HG02623 (cell line): ENCODE results near the gene PGM5.
"Not testable (repeated sequence)": the region's sequence is repeated elsewhere in the genome, so short reads cannot be mapped to it uniquely, and the experiment has no call there.

Source experiments
- ATAC-seq: cut with Tn5 transposase; IDR thresholded peaks from one replicate; pipeline ENCODE4 v1.9.1; 2021; ENCODE audit warnings: moderate library complexity; ENCODE audit not compliant: unreplicated experiment

PGM5 gene

DNA sequence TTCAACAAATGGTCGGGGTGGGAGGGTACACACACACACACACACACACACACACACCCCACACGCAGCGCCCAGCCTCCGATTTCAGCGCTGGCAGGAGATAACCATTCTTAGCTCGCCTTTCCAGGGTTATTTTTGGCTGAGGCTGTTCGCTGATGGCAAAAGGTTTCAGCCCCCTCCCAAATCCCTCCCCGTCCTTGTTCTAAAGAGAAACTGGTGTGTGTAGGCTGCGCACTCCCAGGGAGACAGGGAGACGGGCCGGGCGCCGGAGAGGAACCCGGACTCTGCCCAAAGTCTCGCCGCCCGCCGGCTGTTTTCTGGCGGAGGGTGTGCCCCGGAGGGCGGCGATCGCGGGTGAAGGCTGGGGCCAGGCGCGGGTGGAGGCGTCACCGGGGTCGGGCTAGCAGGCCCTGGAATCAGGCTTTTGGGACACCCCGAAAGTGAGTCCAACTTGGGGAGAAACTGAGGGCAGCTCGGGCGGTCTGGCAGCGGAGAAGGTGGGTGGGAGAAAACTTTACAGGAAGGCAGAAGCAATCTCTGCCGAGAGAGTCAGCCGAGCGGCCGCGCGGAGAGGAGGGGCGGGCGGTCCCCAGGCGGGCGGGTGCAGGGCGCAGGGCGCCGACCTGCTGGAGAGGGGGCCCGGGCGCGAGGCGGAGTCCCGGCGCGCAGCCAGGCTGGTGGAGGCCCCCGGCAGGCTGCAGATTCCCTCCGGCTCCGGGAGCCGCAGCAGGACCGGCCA is at the start of gene PGM5:
TSS of gene PGM5 (plus strand) at position 232 of the 739 bp plus-strand sequence. CDS start 517 bp downstream, outside the sequence.
- ATAC-seq, result peak; percentile 56

DNA sequence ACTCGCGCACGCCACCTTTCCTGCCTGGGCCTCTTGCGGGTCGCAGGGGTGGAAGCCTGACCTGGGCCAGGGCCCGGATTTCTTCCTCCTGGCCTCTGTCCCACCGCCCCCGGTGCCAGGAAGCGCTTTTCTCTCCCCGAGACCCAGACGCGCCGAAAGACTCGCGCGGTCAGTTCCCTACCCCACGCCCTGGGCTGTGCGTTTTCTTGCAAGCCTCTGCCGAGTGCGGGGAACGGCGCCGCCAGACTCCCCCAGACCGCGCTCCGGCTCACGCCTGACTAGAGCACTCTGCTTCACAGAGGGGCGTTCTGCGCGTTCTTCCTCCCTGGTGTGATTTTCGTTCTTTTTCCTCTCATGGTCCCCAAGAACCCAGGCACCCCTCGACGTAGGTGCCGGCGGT is 49.3 kb upstream of the PGM5 start:
- ATAC-seq, result not testable (repeated sequence)

DNA sequence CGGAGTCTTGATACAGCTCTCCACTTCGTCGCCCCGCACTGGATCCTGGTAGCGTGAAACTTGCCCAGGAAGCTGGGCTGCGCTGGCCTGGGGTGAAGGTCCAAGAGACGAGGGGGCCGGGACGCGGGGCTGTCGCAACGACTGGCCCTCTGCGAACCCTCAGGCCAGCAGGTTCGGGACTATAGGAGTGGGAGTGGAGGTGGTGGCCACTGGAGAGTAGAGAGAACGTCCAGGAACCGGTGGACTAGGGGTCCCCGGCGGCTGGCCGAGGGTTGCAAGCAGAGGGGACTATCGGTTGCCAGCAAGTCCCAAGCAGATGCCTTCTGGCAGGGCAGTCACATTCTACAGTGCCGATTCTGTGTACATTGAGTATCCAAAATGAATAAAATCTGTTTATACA is 48.8 kb upstream of the PGM5 start:
- not testable (repeated sequence) for ATAC-seq

DNA sequence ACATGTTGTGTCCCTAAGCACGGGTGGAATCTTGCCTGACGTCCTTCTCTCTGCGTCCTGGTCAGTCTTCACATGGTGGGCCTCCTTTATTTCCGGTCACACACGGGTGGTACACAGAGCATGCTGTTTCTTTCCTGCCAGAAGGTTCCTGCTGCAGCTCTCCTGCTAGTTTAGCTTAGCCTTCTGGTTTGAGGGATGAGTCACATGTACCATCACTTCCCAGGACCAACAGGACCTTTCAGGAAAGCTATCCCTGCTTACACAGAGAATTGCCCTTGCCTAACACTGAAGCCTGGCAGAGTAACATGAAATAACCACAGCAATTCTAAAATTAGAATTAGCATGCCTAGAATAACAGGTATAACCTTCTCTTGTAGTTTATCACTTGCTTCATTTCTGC is 45.2 kb upstream of the PGM5 start:
- ATAC-seq, result not testable (repeated sequence)

DNA sequence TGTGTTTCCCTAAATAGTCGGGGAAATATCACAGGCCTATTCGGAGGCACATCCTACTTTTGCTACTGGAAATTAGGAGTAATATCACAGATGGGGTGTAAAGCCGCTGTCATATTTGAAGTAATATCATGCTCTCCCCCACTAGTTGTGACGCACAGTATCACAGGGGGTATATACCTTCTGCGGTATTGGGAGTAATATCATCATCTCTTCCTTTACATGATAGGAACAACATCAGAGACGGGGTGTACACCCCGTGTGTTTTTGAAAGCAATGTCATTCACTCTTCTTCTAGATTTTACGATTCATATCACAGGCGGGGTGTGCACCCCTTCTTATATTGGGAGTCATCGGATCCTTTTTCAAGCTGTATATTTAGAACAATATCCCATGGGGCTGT is 38.2 kb upstream of the PGM5 start:
- not testable (repeated sequence) for ATAC-seq

DNA sequence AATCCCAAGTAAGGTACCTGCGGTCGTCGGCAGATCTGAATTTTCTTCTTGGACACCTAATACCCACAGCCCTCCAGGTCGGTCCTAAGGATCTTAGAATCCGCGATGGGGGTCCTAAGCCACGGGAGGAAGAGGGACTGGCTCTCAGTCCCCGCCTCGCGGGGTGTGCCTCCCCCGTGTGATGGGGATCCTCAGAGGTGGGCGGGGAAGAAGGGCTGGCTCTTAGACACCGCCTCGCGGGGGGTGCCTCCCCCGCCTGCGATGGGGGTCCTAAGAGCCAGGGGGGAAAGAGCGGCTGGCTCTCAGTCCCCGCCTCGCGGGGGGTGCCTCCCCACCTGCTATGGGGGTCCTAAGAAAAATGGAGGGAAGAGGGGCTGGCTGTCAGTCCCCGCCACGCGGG is 32.7 kb upstream of the PGM5 start:
- ATAC-seq, result not testable (repeated sequence)

DNA sequence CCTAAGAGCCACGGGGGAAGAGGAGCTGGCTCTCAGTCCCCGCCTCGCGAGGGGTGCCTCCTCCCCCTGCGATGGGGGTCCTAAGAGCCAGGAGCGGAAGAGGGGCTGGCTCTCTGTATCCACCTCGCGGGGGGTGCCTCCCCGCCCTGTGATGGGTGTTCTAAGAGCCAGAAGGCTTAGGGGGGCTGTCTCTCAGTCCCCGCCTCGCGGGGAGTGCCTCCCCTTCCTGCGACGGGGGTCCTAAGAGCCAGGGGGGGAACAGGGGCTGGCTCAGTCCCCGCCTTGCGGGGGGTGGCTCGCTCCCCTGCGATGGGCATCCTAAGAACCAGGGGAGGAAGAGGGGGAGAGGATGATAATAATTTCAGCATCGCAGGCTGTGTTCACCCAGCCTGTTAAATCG is 31.9 kb upstream of the PGM5 start:
- ATAC-seq, result not testable (repeated sequence)

DNA sequence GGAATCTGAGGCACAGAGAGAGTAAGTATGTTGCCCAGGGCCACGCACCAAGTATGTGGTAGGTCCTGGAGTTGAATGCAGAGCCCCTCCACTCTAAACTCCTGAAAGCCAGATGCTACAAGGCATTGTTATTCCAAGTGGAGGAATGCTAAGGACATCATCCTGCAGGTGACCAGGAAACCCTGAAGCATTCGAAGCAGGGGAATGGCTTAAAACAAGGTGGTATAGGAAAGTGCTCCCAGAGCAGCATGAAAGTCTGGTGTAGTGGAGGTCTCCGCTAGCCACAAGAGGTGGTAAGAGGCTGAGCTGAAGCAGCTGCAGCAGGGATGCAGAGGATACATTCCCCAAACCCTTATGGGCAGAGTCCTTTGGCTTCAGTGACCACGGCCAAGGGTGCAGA is 27.3 kb upstream of the PGM5 start:
- ATAC-seq, result not testable (repeated sequence)

DNA sequence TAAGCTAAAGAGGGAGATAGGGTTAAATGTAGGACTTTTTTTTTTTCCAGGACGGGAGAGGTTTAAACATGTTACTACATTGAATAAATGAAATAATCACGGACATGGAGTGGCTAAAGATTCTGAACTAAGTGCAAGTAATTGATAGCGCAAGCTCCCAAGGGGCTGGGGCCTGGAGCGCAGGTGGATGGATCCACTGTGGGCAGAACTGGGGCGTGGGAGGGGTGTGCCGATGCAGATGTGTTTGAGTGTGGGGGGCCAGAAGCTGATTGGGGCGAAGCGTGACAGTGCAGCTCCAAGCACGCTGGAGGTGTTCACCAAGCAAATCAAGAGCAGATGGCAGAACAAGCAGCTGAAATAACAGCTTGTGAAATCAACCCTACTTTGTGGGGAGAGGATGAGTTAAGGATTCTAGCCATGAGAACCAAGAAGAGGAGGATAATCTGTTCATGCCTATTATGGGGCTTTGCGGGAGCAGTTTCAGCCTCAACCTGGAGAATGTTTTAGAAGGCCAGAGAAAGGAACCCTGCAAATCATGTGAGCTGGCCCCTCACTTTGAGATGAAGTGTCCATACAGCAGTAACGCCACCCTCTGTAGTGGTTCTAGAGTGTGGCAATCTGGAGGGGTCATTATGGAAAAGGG is 25.8 kb upstream of the PGM5 start:
- ATAC-seq, result not testable (repeated sequence)

DNA sequence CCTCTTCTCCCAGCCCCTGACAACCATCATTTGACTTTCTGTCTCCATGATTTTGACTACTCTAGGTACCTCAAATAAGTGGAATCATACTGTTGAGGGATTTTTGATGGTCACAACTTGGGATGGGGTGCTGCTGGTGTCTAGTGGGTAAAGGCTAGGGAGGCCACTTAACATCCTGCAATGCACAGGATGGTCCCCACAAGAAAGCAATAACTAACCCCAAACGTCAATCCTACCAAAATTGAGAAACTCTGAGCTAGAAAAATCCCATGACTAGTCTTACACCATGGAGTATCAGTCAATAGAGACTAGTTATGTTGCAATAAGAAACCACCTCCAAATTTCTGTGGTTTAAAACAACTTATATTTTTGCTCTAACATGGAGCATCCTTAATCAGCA is 24.3 kb upstream of the PGM5 start:
- not testable (repeated sequence) for ATAC-seq

DNA sequence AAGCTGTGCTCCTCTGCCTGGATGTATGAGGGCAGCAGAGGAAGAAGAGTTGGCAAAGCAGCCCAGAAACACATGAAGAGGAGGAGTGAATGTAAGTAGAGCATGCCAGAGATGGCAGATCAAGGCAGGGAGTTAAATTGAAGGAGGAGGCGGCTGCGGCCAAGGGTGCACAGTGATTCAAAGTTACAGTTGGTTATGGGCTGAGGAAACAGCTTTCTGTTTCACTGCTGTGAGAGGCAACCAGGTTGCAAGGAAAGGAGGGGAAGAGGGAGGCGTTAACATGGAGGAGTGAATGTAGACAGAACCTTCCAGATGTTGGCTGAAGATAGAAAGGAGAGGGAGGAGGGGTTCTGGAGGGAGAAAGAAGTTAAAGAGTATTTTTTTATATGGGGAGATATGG is 20.5 kb upstream of the PGM5 start:
- ATAC-seq, result not testable (repeated sequence)

DNA sequence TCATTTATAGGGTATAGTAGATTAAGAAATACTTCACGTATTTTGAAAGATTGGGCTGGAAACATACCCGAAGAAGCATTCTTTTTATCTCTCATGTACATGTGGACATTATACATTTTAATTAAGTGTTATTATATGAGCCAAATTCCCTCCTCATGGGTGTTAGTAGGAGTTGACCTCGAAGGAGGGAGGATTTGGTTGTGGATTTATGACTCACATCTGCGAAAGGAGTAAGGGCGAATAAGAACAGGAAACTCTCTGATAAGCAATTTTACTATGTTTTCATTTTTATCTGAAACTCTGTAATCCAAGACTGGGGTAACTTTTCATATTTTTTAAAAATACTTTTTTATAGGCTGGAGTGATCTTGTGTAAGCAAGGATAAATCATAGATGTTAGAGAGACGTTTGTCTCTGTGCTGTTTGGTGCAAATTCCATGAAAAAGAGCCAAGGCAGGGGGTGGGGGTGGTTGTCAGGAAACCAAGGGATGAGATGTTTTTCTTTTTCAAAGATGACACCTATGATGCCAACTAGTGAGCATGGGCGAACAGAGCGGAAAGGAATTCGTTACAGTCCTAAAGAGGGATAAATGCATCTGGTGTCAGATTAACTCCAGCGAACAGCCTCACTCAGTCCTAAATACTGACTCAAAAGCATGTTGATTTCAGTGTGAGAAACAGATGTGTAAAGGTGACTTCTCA is 19.6 kb upstream of the PGM5 start:
- not testable (repeated sequence) for ATAC-seq

DNA sequence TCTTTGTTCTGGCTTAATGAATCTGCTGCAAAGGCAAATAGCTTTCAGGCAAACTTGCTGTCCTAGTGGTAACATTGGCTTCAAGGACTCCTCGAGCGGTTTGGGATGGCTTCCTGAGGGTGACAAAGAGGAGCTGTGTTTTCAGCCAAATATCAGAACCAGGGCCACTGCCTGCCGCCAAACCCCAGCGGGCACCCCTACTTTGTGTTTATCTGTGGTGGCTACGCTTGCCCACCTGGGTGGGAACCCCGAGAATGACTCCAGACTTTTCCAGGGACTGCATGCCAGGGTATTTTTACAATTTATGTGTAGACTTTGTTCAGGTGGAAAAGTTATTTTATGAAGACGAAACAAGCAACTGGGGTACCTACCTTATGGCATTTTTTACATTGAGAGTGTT is 18.4 kb upstream of the PGM5 start:
- not testable (repeated sequence) for ATAC-seq

DNA sequence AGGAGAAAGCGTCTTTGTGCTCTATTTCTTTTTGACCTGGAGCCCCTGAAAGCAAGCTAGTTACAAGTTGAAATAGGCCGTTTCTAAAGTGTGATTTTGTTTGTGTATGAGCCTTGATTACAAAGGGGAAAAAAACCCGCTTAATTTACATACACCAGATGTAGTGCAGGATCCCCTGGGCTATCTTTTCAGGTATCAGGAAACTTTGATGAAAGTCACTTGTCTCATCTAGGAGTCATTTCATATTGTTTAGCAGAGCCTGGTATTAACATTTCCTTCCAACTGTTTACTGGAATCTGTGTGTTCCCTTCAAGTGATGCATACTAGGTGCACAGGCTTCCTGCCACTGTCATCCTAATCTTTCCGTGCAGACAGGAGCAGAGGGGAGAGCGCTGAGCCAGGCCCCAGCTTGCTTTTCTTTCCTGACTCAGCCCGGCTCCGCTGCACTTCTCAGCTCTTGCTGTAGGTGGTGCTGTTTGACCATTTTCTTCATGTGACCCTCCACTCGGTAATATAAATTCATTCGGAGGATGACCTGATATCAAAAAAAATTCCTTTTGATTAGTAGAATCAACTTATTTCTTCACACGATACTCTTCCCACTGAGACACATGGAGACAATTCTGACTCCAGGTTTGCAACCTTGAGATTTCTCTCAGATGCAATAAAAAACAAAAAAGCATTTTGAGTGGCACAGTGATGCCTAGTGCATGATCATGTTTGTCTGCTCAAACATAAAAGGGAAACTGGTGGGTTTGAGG is 14.0 kb upstream of the PGM5 start:
- peak; percentile 78 for ATAC-seq

DNA sequence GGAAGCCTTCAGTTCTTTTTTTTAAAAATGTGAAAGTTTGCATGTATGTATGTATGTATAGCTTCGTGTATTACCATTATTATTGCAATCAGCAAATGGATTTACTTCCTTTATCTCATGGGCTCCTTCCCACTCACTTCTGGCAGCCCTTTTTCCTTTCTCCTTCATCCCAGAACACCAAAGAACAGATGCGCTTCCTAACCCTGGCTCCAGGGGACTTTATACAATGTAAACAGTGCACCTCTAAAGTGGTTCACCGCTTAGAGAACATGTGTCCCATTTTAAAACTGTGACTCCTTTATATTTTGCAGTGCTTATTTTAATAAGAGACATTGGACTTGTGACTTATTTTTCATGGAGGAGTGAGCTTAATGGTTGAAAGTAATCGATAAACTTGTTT is 13.2 kb upstream of the PGM5 start:
- ATAC-seq, result not testable (repeated sequence)

DNA sequence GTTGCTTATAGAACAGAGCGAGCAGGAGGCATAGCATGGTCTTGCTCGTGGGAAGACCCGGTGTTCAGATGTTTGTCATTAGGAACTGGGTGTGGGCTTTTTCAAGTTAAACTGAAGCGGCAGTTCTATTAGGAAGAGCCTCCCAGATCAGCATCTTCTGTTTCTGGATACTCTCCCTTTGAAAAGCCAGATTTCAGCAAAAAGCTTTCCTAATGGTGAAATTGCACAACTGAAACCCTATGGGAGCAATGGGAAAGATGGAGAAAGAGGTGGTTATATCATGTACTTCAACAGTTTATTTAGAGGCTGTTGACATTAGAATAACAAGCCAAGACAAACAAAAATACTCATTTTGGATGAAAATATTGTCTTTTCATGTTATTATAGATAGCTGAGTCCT is 12.4 kb upstream of the PGM5 start:
- ATAC-seq, result not testable (repeated sequence)

DNA sequence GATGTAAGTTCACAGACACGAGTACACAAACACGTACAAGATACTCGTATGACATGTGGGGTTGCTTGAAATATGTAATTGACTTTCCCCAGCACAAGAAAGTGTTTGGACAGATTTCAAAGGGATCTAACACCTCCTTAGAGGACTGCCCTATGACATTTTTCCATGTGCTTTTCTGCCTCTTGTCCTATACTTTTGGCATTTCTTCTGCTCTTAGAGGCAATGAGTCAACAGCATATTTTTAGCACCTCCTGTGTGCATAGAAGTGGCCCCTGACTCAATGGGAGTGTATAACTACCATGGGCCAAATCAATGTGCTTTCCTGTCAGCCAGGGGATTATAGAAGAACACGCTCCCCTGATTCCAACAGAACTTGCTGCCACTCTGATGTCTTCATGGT is 4.7 kb upstream of the PGM5 start:
- not testable (repeated sequence) for ATAC-seq

DNA sequence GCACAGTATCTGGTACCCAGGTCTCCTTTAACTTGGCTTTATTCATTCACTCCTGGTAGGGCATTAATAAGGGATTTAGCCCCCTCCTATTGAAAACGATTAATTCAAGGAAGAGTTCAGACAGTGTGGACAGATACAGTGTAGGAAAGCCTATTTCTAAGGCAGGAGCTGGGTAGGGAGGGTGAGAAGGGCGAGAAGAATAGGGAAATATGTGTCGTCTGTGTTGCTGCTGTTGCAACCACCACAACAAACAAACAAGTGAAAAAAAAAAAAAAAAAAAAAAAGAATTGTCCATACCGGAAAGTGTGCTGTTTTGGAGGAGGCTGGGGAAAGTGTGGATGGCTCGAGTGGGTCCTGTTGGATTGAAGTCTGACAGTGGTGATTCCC is 425 bp upstream of the PGM5 start:
- ATAC-seq, result not testable (repeated sequence)

DNA sequence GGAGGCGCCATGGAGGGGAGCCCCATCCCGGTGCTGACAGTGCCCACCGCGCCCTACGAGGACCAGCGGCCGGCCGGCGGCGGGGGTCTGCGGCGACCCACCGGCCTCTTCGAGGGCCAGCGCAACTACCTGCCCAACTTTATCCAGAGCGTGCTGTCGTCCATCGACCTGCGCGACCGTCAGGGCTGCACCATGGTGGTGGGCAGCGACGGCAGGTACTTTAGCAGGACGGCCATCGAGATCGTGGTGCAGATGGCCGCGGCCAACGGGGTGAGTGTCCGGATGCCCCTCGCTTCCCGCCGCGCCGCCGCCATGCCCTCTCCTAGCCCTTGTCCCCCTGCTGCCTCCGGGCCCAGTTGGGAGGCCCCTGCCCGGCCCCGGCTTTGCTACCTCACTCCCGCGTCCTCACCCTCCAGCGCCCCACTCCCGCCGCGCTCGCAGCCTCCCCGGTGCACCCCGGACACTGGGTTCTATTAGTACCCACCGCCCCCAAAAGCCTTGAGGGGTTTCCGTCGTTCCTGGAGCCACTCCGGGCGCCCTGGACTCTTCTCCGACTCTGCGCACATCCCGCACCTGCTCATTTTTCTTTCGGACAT is 806 bp downstream of the PGM5 start:
- not testable (repeated sequence) for ATAC-seq

DNA sequence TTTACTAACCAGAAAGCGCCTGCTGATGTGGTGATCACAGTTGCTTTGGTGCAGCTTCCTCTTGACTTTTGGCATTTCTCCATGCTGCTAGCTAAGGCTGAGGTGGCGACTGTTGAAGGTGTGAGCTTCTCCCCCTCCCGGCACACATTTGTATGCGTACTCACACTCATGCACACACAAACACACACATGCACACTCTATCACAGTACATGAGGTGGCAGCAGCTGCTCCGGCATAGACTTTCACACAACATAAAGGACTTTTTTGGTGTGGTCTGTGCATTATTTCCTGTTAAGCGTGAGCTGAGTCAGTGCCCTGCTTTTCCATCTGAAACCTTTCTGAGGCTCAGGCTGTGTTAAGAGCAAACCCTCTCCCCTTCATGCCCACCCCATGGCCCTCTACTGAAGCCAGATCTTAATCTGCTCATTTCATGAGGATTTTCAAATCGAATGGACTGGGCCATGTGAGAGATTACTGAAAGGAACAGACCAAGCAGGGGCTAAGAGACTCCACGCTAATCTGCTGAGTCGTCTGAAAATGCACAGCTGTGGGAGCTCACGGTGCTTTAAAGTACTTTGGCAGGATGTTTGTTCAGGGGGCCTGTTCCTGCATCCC is 10.6 kb downstream of the PGM5 start:
- not testable (repeated sequence) for ATAC-seq
